ENCODE measurements around the gene VPS4A.
"Not testable (repeated sequence)": the region's sequence is repeated elsewhere in the genome, so short reads cannot be mapped to it uniquely, and the experiment has no call there.

Gene VPS4A

DNA sequence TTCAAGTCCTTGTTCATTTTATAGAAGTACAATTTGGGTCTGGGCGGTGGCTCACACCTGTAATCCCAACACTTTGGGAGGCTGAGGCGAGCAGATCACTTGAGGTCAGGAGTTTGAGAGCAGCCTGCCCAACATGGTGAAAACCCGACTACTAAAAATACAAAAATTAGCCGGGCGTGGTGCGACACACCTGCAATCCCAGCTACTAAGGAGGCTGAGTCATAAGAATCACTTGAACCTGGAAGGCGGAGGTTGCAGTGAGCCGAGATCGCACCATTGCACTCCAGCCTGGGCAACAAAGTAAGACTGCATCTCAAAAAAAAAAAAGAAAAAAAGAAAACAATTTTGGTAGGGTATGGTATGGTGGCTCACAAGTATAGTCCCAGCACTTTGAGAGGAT is 48.9 kb downstream of the VPS4A start:
- not testable (repeated sequence) for H2BK5ac ChIP-seq (ENCODE audit: low read depth, low read length, poor library complexity); H2BK120ac ChIP-seq (ENCODE audit: insufficient read depth, low read length, poor library complexity); H3K79me2 ChIP-seq (ENCODE audit: control insufficient read depth, insufficient read depth, low read length, poor library complexity); DNase-seq; H3K9ac ChIP-seq (ENCODE audit: low read length); H3K4me3 ChIP-seq (ENCODE audit: low read depth, low read length); H3K79me1 ChIP-seq (ENCODE audit: low read length); H2AFZ ChIP-seq (ENCODE audit: insufficient read depth, low read length, poor library complexity); H3K4me1 ChIP-seq (ENCODE audit: control insufficient read depth in 1 of 2, insufficient read depth in 2 of 2, low read length in 2 of 2); H3K9me3 ChIP-seq (ENCODE audit: insufficient read depth, low read depth, low read length); H3K14ac ChIP-seq (ENCODE audit: low read length); H3K18ac ChIP-seq (ENCODE audit: low read length); H2AK5ac ChIP-seq (ENCODE audit: low read length); H3K23ac ChIP-seq (ENCODE audit: low read length); H2BK12ac ChIP-seq (ENCODE audit: low read length); H3K27ac ChIP-seq (ENCODE audit: low read depth, low read length); H3K27me3 ChIP-seq (ENCODE audit: insufficient read depth, low read length); H3K4ac ChIP-seq (ENCODE audit: low read depth, low read length); H4K91ac ChIP-seq (ENCODE audit: low read depth, low read length); H4K8ac ChIP-seq (ENCODE audit: low read depth, low read length); H3K4me2 ChIP-seq (ENCODE audit: low read length); H4K12ac ChIP-seq (ENCODE audit: low read depth, low read length)
- peaks cover 6 to 18% of the 10 kb centered on the region in 2 experiments for H3K36me3 ChIP-seq (ENCODE audit: control insufficient read depth in 1 of 2, insufficient read depth in 2 of 2, low read length in 2 of 2)
- WGBS (ENCODE audit: extremely low coverage, insufficient coverage, insufficient read length) = no CpG with 5 or more reads among the region's 9 CpGs

DNA sequence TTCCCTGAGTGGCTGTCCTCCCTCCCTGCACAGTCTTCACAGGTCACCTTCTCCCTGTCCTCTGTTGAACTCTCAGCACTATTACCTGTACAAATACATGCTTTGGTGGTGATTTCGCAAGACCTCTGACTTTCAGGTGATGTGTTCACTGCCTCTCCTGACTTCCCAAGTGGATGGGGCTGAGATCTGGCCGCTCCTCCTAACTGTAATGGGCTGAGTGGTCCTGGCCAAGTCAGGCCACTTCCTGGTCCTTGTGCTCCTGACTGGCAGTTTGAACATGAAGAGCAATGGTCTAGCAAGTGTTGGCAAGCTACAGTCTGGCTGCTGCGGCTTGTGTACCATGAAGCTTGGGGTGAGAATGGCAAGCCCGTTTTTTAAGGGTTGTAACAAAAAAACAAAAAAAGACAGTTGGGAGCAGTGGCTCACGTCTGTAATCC is 52.1 kb downstream of the VPS4A start:
- H3K9me3 ChIP-seq (ENCODE audit: insufficient read depth, low read depth, low read length) = no peaks in the 10 kb centered on the region
- no peak overlapping the region for H3K18ac ChIP-seq (ENCODE audit: low read length)
- H3K27me3 ChIP-seq (ENCODE audit: insufficient read depth, low read length) = no peaks in the 10 kb centered on the region
- H3K4me2 ChIP-seq (ENCODE audit: low read length) = no peak overlapping the region
- H3K4ac ChIP-seq (ENCODE audit: low read depth, low read length) = no peak overlapping the region
- H3K14ac ChIP-seq (ENCODE audit: low read length) = no peak overlapping the region
- no peak overlapping the region for H4K91ac ChIP-seq (ENCODE audit: low read depth, low read length)
- H4K8ac ChIP-seq (ENCODE audit: low read depth, low read length) = no peak overlapping the region
- H2AK5ac ChIP-seq (ENCODE audit: low read length) = no peak overlapping the region
- H3K27ac ChIP-seq (ENCODE audit: low read depth, low read length) = no peak overlapping the region
- no peak overlapping the region for H2BK120ac ChIP-seq (ENCODE audit: insufficient read depth, low read length, poor library complexity)
- H3K4me1 ChIP-seq (ENCODE audit: control insufficient read depth in 1 of 2, insufficient read depth in 2 of 2, low read length in 2 of 2) = no peaks in the 10 kb centered on the region
- no CpG with 5 or more reads among the region's 5 CpGs for WGBS (ENCODE audit: extremely low coverage, insufficient coverage, insufficient read length)
- no peaks in the 10 kb centered on the region for H3K79me2 ChIP-seq (ENCODE audit: control insufficient read depth, insufficient read depth, low read length, poor library complexity)
- H3K23ac ChIP-seq (ENCODE audit: low read length) = no peak overlapping the region
- no peak overlapping the region for H2BK5ac ChIP-seq (ENCODE audit: low read depth, low read length, poor library complexity)
- H2BK12ac ChIP-seq (ENCODE audit: low read length) = no peak overlapping the region
- peaks cover 19 to 39% of the 10 kb centered on the region in 2 experiments for H3K36me3 ChIP-seq (ENCODE audit: control insufficient read depth in 1 of 2, insufficient read depth in 2 of 2, low read length in 2 of 2)
- DNase-seq = peak in 1 of 2 donors; percentile 17
- H2AFZ ChIP-seq (ENCODE audit: insufficient read depth, low read length, poor library complexity) = no peak overlapping the region
- H3K79me1 ChIP-seq (ENCODE audit: low read length) = no peaks in the 10 kb centered on the region
- no peak overlapping the region for H3K4me3 ChIP-seq (ENCODE audit: low read depth, low read length)
- H3K9ac ChIP-seq (ENCODE audit: low read length) = no peak overlapping the region
- no peak overlapping the region for H4K12ac ChIP-seq (ENCODE audit: low read depth, low read length)

DNA sequence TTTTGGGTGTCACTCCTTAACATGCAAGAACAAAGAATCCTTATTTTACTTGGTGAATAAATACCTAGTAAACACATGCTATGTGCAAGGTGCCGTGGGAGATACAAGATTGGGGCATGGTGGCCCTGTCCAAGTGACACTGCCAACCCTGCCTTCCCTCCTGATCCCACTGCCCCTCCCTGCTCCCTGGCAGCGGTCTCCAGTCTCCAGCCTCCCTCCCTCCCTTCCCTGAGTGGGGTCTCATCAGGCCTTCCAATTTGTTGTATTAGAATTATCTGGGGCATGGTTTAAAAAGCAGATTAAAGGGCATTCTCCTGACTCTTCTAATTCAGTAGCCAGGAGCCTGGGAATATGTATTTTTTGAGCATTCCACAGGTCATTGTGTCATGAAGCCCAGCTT is 52.9 kb downstream of the VPS4A start:
- Histone ChIP-seq H2BK120ac (ENCODE audit: insufficient read depth, low read length, poor library complexity) (no peak overlapping the region), H3K36me3 (ENCODE audit: control insufficient read depth in 1 of 2, insufficient read depth in 2 of 2, low read length in 2 of 2) (peaks cover 18 to 41% of the 10 kb centered on the region in 2 experiments), H3K9ac (ENCODE audit: low read length) (no peak overlapping the region), H3K18ac (ENCODE audit: low read length) (no peak overlapping the region), H2AFZ (ENCODE audit: insufficient read depth, low read length, poor library complexity) (no peak overlapping the region), H3K4me3 (ENCODE audit: low read depth, low read length) (no peak overlapping the region), H3K4me1 (ENCODE audit: control insufficient read depth in 1 of 2, insufficient read depth in 2 of 2, low read length in 2 of 2) (no peaks in the 10 kb centered on the region), H4K12ac (ENCODE audit: low read depth, low read length) (no peak overlapping the region), H3K27ac (ENCODE audit: low read depth, low read length) (no peak overlapping the region), H2BK12ac (ENCODE audit: low read length) (no peak overlapping the region), H3K4ac (ENCODE audit: low read depth, low read length) (no peak overlapping the region), H4K8ac (ENCODE audit: low read depth, low read length) (no peak overlapping the region), H3K14ac (ENCODE audit: low read length) (no peak overlapping the region), H3K27me3 (ENCODE audit: insufficient read depth, low read length) (no peaks in the 10 kb centered on the region), H2AK5ac (ENCODE audit: low read length) (no peak overlapping the region), H4K91ac (ENCODE audit: low read depth, low read length) (no peak overlapping the region), H2BK5ac (ENCODE audit: low read depth, low read length, poor library complexity) (no peak overlapping the region), H3K79me1 (ENCODE audit: low read length) (no peaks in the 10 kb centered on the region), H3K79me2 (ENCODE audit: control insufficient read depth, insufficient read depth, low read length, poor library complexity) (no peaks in the 10 kb centered on the region), H3K9me3 (ENCODE audit: insufficient read depth, low read depth, low read length) (no peaks in the 10 kb centered on the region), H3K23ac (ENCODE audit: low read length) (no peak overlapping the region), H3K4me2 (ENCODE audit: low read length) (no peak overlapping the region)
- DNase-seq = no peak
- no CpG with 5 or more reads among the region's 2 CpGs for WGBS (ENCODE audit: extremely low coverage, insufficient coverage, insufficient read length)

DNA sequence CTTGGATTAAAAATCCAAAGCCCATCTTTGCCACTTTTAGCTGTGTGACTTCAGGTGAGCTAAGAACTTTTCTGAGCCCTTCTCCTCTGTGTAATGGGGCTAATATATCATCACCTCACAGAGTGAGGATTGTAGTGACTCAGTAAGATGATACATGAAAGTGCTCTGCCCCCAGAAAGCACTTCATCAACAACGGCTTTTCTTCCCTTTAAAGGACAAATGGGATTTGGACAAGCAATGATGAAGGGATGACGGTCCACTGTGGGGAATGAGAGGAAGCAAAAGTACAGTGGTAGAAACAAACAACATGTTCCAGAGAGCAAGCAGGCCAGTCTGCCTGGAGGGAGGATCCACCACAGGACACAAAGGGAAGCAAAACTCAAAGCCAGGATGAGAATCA is 54.8 kb downstream of the VPS4A start:
- Histone ChIP-seq H3K23ac (ENCODE audit: low read length) (no peak overlapping the region), H3K36me3 (ENCODE audit: control insufficient read depth in 1 of 2, insufficient read depth in 2 of 2, low read length in 2 of 2) (peaks cover 19 to 51% of the 10 kb centered on the region in 2 experiments), H3K4me3 (ENCODE audit: low read depth, low read length) (no peak overlapping the region), H3K79me1 (ENCODE audit: low read length) (no peaks in the 10 kb centered on the region), H3K79me2 (ENCODE audit: control insufficient read depth, insufficient read depth, low read length, poor library complexity) (no peaks in the 10 kb centered on the region), H3K9me3 (ENCODE audit: insufficient read depth, low read depth, low read length) (no peaks in the 10 kb centered on the region), H4K91ac (ENCODE audit: low read depth, low read length) (no peak overlapping the region), H2BK120ac (ENCODE audit: insufficient read depth, low read length, poor library complexity) (no peak overlapping the region), H3K27ac (ENCODE audit: low read depth, low read length) (no peak overlapping the region), H3K4me2 (ENCODE audit: low read length) (no peak overlapping the region), H2AK5ac (ENCODE audit: low read length) (no peak overlapping the region), H4K8ac (ENCODE audit: low read depth, low read length) (no peak overlapping the region), H3K18ac (ENCODE audit: low read length) (no peak overlapping the region), H2AFZ (ENCODE audit: insufficient read depth, low read length, poor library complexity) (no peak overlapping the region), H3K14ac (ENCODE audit: low read length) (no peak overlapping the region), H4K12ac (ENCODE audit: low read depth, low read length) (no peak overlapping the region), H2BK12ac (ENCODE audit: low read length) (no peak overlapping the region), H2BK5ac (ENCODE audit: low read depth, low read length, poor library complexity) (no peak overlapping the region), H3K4me1 (ENCODE audit: control insufficient read depth in 1 of 2, insufficient read depth in 2 of 2, low read length in 2 of 2) (no peaks in the 10 kb centered on the region), H3K27me3 (ENCODE audit: insufficient read depth, low read length) (no peaks in the 10 kb centered on the region), H3K9ac (ENCODE audit: low read length) (no peak overlapping the region), H3K4ac (ENCODE audit: low read depth, low read length) (no peak overlapping the region)
- WGBS (ENCODE audit: extremely low coverage, insufficient coverage, insufficient read length) = no CpG with 5 or more reads among the region's 2 CpGs
- no peak for DNase-seq

All from trophoblast cell (in vitro differentiated cells and primary cell).